HG03520 (cell line): ENCODE results near the gene SLC25A17.
"Not testable (repeated sequence)": the region's sequence is repeated elsewhere in the genome, so short reads cannot be mapped to it uniquely, and the experiment has no call there.

ENCODE experiments used
- ATAC-seq: cut with Tn5 transposase; IDR thresholded peaks from one replicate; pipeline ENCODE4 v1.9.1; 2021; ENCODE audit warnings: mild to moderate bottlenecking, moderate library complexity; ENCODE audit not compliant: unreplicated experiment

SLC25A17 gene

GRCh38 chr22:40758851-40759250 is 60.3 kb downstream of the SLC25A17 start:
- ATAC-seq, result not testable (repeated sequence)

- ATAC-seq, result no peak
Observed at GRCh38 chr22:40758390-40758789, 60.8 kb downstream of the SLC25A17 start.

GRCh38 chr22:40757071-40757470 is 62.1 kb downstream of the SLC25A17 start:
- ATAC-seq, result no peak

- ATAC-seq, result no peak
Observed at GRCh38 chr22:40753114-40753513, 66.0 kb downstream of the SLC25A17 start.

GRCh38 chr22:40751250-40751649 is 67.9 kb downstream of the SLC25A17 start:
- ATAC-seq, result no peak

- ATAC-seq, result no peak
Observed at GRCh38 chr22:40749829-40750228, 69.3 kb downstream of the SLC25A17 start.

GRCh38 chr22:40748388-40749355 is 70.5 kb downstream of the SLC25A17 start:
- no peak for ATAC-seq

GRCh38 chr22:40747361-40747760 is 71.8 kb downstream of the SLC25A17 start:
- no peak for ATAC-seq

GRCh38 chr22:40746428-40747220 is 72.5 kb downstream of the SLC25A17 start:
- no peak for ATAC-seq

GRCh38 chr22:40743768-40744167 is 75.4 kb downstream of the SLC25A17 start:
- ATAC-seq, result no peak

- ATAC-seq, result no peak
Observed at GRCh38 chr22:40741116-40741515, 78.0 kb downstream of the SLC25A17 start.

GRCh38 chr22:40739721-40740120 is 79.4 kb downstream of the SLC25A17 start:
- no peak for ATAC-seq

GRCh38 chr22:40733919-40734318 is 85.2 kb downstream of the SLC25A17 start:
- ATAC-seq, result no peak

GRCh38 chr22:40732999-40733292 is 86.2 kb downstream of the SLC25A17 start:
- no peak for ATAC-seq

- ATAC-seq, result no peak
Observed at GRCh38 chr22:40729284-40729683, 89.9 kb downstream of the SLC25A17 start.

GRCh38 chr22:40728731-40729189 is 90.4 kb downstream of the SLC25A17 start:
- no peak for ATAC-seq

GRCh38 chr22:40727964-40728615 is 91.1 kb downstream of the SLC25A17 start:
- ATAC-seq, result no peak

- no peak for ATAC-seq
Observed at GRCh38 chr22:40727070-40727963, 91.8 kb downstream of the SLC25A17 start.

GRCh38 chr22:40726514-40726913 is 92.6 kb downstream of the SLC25A17 start:
- ATAC-seq, result no peak

- ATAC-seq, result no peak
Observed at GRCh38 chr22:40723396-40723933, 95.7 kb downstream of the SLC25A17 start.
